WTC11 (cell line): Measurements from ENCODE around the gene ARL15. TPM values are rescaled to one million over a fixed set of nuclear protein-coding genes. Genes with fewer than 3 reads are reported as not detected.
A peak's percentile ranks its signal among the peaks of the same experiment; 100 is the strongest.

Experiments used
- ATAC-seq: fragments of 200-7000 bp; cut with Tn5 transposase; 2 replicates; pipeline ENCODE4 v1.10.0; 2021; ENCODE audit warnings: mild to moderate bottlenecking, moderate library complexity
- CTCF ChIA-PET: fragments of 300-600 bp; sonication (Branson Sonifier 250); formaldehyde crosslinking; loops from one replicate; lab custom pipeline; 2021; ENCODE audit warnings: antibody characterized with exemption; lab: Charles Lee
- POLR2A ChIA-PET: fragments of 350-600 bp; sonication (Branson Sonifier 250); formaldehyde crosslinking; loops from one replicate; lab custom pipeline; 2021; ENCODE audit warnings: antibody characterized with exemption; lab: Charles Lee
- DNase-seq: peaks from one replicate; pipeline ENCODE4 v3.0.0; 2021; ENCODE audit warnings: low spot score
- H3K27ac Mint-ChIP-seq: 2 replicates; pipeline ENCODE4 v1.8.0; 2021; ENCODE audit warnings: mixed read lengths
- H3K27me3 Mint-ChIP-seq: 2 replicates; pipeline ENCODE4 v1.8.0; 2021; ENCODE audit warnings: low read depth, mild to moderate bottlenecking, moderate library complexity, mixed read lengths
- H3K36me3 Mint-ChIP-seq: 2 replicates; pipeline ENCODE4 v1.8.0; 2021; ENCODE audit warnings: mixed read lengths
- H3K4me1 Mint-ChIP-seq: 2 replicates; pipeline ENCODE4 v1.8.0; 2022; ENCODE audit warnings: mixed read lengths
- H3K4me3 Mint-ChIP-seq: 2 replicates; pipeline ENCODE4 v1.8.0; 2021; ENCODE audit warnings: mild to moderate bottlenecking, moderate library complexity, mixed read lengths
- H3K9me3 Mint-ChIP-seq: 2 replicates; pipeline ENCODE4 v1.8.0; 2021; ENCODE audit warnings: mixed read lengths
- CBFB ChIP-seq: sonication (generic); formaldehyde crosslinking; IDR thresholded peaks from 2 replicates; pipeline ENCODE4 v1.8.1; 2022; ENCODE audit warnings: mild to moderate bottlenecking, low read depth, missing genetic modification reagents
- FOXK1 ChIP-seq: sonication (generic); formaldehyde crosslinking; IDR thresholded peaks from 2 replicates; pipeline ENCODE4 v1.8.0; 2022; ENCODE audit warnings: mild to moderate bottlenecking, moderate library complexity, missing genetic modification reagents
- GABPB1 ChIP-seq: sonication (generic); formaldehyde crosslinking; IDR thresholded peaks from 2 replicates; pipeline ENCODE4 v1.8.1; 2023; ENCODE audit warnings: mild to moderate bottlenecking, missing genetic modification reagents
- GTF2I ChIP-seq: fragments of 250-450 bp; sonication (Bioruptor Pico); conservative IDR thresholded peaks from 2 replicates; pipeline ENCODE4 v1.4.0; 2021; ENCODE audit warnings: mild to moderate bottlenecking
- KAT7 ChIP-seq: sonication (generic); formaldehyde crosslinking; IDR thresholded peaks from 2 replicates; pipeline ENCODE4 v1.8.1; 2023; ENCODE audit warnings: missing genetic modification reagents, mild to moderate bottlenecking, borderline replicate concordance
- MYBL2 ChIP-seq: sonication (generic); formaldehyde crosslinking; IDR thresholded peaks from 2 replicates; pipeline ENCODE4 v1.8.1; 2023; ENCODE audit warnings: mild to moderate bottlenecking, moderate library complexity, missing genetic modification reagents
- NFE2L1 ChIP-seq: sonication (generic); formaldehyde crosslinking; IDR thresholded peaks from 2 replicates; pipeline ENCODE4 v1.8.1; 2023; ENCODE audit warnings: missing genetic modification reagents
- NR1H2 ChIP-seq: sonication (generic); formaldehyde crosslinking; IDR thresholded peaks from 2 replicates; pipeline ENCODE4 v1.9.0; 2021; ENCODE audit warnings: mild to moderate bottlenecking, moderate library complexity, missing genetic modification reagents
- OVOL2 ChIP-seq: fragments of 250-450 bp; sonication (Bioruptor Pico); IDR thresholded peaks from 2 replicates; pipeline ENCODE4 v1.9.0; 2021; ENCODE audit warnings: mild to moderate bottlenecking, borderline replicate concordance
- SMAD3 ChIP-seq: sonication (generic); formaldehyde crosslinking; IDR thresholded peaks from 2 replicates; pipeline ENCODE4 v1.8.0; 2022; ENCODE audit warnings: missing genetic modification reagents, mild to moderate bottlenecking, borderline replicate concordance
- SOX15 ChIP-seq: fragments of 250-450 bp; sonication (Bioruptor Pico); IDR thresholded peaks from 2 replicates; pipeline ENCODE4 v1.9.0; 2021; ENCODE audit warnings: mild to moderate bottlenecking
- TP53 ChIP-seq: sonication (generic); formaldehyde crosslinking; IDR thresholded peaks from 2 replicates; pipeline ENCODE4 v1.8.1; 2023; ENCODE audit warnings: mild to moderate bottlenecking, missing genetic modification reagents
- ZBTB21 ChIP-seq: sonication (generic); formaldehyde crosslinking; IDR thresholded peaks from 2 replicates; pipeline ENCODE4 v1.8.1; 2023; ENCODE audit warnings: mild to moderate bottlenecking, missing genetic modification reagents, borderline replicate concordance
- ZNF121 ChIP-seq: sonication (generic); formaldehyde crosslinking; IDR thresholded peaks from 2 replicates; pipeline ENCODE4 v1.8.0; 2023; ENCODE audit warnings: missing genetic modification reagents
- ZNF138 ChIP-seq: sonication (generic); formaldehyde crosslinking; conservative IDR thresholded peaks from 2 replicates; pipeline ENCODE4 v1.8.1; 2022; ENCODE audit warnings: mild to moderate bottlenecking, moderate library complexity, missing genetic modification reagents
- ZNF423 ChIP-seq: fragments of 250-450 bp; sonication (Bioruptor Pico); IDR thresholded peaks from 2 replicates; pipeline ENCODE4 v2.1.2; 2022; ENCODE audit warnings: mild to moderate bottlenecking, moderate library complexity
- total RNA-seq: library from RNA; stranded (reverse); gene quantifications from 3 replicates; pipeline ENCODE4 v1.2.3, GENCODE V29; 2021
- TF ChIP-seq, protein P1 (sequence below): sonication (generic); formaldehyde crosslinking; IDR thresholded peaks from 2 replicates; pipeline ENCODE4 v1.8.1; 2023; ENCODE audit warnings: mild to moderate bottlenecking, missing genetic modification reagents
- TF ChIP-seq, protein P2 (sequence below): fragments of 250-450 bp; sonication (Bioruptor Pico); IDR thresholded peaks from 2 replicates; pipeline ENCODE4 v1.9.0; 2021; ENCODE audit warnings: mild to moderate bottlenecking
- TF ChIP-seq, protein P3 (sequence below): sonication (generic); formaldehyde crosslinking; conservative IDR thresholded peaks from 2 replicates; pipeline ENCODE4 v1.8.1; 2022; ENCODE audit warnings: mild to moderate bottlenecking, missing genetic modification reagents
- TF ChIP-seq, protein P4 (sequence below): fragments of 250-450 bp; sonication (Bioruptor Pico); IDR thresholded peaks from 2 replicates; pipeline ENCODE4 v1.9.0; 2021; ENCODE audit warnings: moderate library complexity, mild to moderate bottlenecking, inconsistent platforms, borderline replicate concordance
- TF ChIP-seq, protein P5 (sequence below): sonication (generic); formaldehyde crosslinking; IDR thresholded peaks from 2 replicates; pipeline ENCODE4 v1.8.1; 2023; ENCODE audit warnings: mild to moderate bottlenecking, moderate library complexity, missing genetic modification reagents
- TF ChIP-seq, protein P6 (sequence below): sonication (generic); formaldehyde crosslinking; IDR thresholded peaks from 2 replicates; pipeline ENCODE4 v1.8.0; 2022; ENCODE audit warnings: mild to moderate bottlenecking, missing genetic modification reagents
- TF ChIP-seq, protein P7 (sequence below): sonication (generic); formaldehyde crosslinking; IDR thresholded peaks from 2 replicates; pipeline ENCODE4 v1.8.0; 2023; ENCODE audit warnings: mild to moderate bottlenecking, missing genetic modification reagents

Gene ARL15
- total RNA-seq, 1 experiment from 2014 or later: 20.1 TPM

DNA sequence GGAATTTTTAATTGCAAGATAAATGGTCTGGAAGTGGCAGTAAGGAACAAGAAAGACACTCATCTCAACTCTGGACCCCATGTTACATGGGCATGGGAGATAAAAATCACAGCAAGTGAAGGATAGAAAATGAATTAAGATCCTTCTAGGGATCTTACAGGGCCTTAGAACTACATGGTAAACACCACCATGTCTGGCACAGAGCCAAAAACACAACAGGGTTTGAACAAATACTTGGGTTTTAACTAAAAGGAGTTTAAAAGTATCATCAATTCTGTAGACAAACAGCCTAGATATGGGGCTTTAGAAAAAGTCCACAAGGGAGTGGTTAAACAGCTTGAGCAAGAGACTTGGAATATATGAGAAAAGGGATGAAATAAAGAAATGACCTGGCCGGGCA is 366.4 kb downstream of the ARL15 start (continued):
- TF ChIP-seq ZNF138 (CRISPR knock-in tag): no peak
- TF ChIP-seq MYBL2: no peak
- no peak for TF ChIP-seq SOX15 (CRISPR knock-in tag)
- no peak for TF ChIP-seq CBFB
- no peak for TF ChIP-seq GTF2I (CRISPR knock-in tag)
- TF ChIP-seq, protein P1, sequence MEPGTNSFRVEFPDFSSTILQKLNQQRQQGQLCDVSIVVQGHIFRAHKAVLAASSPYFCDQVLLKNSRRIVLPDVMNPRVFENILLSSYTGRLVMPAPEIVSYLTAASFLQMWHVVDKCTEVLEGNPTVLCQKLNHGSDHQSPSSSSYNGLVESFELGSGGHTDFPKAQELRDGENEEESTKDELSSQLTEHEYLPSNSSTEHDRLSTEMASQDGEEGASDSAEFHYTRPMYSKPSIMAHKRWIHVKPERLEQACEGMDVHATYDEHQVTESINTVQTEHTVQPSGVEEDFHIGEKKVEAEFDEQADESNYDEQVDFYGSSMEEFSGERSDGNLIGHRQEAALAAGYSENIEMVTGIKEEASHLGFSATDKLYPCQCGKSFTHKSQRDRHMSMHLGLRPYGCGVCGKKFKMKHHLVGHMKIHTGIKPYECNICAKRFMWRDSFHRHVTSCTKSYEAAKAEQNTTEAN: no peak
- TF ChIP-seq, protein P2, sequence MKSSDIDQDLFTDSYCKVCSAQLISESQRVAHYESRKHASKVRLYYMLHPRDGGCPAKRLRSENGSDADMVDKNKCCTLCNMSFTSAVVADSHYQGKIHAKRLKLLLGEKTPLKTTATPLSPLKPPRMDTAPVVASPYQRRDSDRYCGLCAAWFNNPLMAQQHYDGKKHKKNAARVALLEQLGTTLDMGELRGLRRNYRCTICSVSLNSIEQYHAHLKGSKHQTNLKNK (CRISPR knock-in tag): no peak
- TF ChIP-seq, protein P3, sequence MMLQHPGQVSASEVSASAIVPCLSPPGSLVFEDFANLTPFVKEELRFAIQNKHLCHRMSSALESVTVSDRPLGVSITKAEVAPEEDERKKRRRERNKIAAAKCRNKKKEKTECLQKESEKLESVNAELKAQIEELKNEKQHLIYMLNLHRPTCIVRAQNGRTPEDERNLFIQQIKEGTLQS (CRISPR knock-in tag): no peak
- no peak for TF ChIP-seq NR1H2 (CRISPR knock-in tag)
- TF ChIP-seq, protein P4, sequence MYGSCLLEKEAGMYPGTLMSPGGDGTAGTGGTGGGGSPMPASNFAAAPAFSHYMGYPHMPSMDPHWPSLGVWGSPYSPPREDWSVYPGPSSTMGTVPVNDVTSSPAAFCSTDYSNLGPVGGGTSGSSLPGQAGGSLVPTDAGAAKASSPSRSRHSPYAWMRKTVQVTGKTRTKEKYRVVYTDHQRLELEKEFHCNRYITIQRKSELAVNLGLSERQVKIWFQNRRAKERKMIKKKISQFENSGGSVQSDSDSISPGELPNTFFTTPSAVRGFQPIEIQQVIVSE (CRISPR knock-in tag): no peak
- TF ChIP-seq, all 79 proteins: peak for 0

DNA sequence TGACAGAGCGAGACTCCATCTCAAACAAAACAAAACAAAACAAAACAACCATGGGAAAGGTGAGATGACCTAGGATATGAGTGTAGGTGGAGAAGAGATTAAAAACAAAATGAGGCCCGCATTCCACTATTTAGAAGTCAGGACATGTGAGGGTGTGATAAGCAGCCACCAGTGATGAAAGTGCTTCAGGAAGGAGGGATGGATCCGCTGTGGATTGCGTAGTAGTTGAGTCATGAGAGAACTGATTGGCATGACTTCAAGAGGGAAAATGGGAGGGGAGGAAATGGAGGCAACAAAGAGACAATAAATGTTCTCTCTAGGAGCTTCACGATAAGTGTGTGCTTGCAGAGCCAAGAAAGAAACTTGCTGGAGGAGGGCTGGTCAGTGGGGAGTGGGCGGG is 367.6 kb downstream of the ARL15 start:
- ATAC-seq (no peak), DNase-seq (no peak)
- TF ChIP-seq, protein P5, sequence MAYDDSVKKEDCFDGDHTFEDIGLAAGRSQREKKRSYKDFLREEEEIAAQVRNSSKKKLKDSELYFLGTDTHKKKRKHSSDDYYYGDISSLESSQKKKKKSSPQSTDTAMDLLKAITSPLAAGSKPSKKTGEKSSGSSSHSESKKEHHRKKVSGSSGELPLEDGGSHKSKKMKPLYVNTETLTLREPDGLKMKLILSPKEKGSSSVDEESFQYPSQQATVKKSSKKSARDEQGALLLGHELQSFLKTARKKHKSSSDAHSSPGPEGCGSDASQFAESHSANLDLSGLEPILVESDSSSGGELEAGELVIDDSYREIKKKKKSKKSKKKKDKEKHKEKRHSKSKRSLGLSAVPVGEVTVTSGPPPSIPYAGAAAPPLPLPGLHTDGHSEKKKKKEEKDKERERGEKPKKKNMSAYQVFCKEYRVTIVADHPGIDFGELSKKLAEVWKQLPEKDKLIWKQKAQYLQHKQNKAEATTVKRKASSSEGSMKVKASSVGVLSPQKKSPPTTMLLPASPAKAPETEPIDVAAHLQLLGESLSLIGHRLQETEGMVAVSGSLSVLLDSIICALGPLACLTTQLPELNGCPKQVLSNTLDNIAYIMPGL (CRISPR knock-in tag): no peak
- no peak for TF ChIP-seq FOXK1 (CRISPR knock-in tag)
- TF ChIP-seq ZNF121 (CRISPR knock-in tag): no peak
- TF ChIP-seq SMAD3 (CRISPR knock-in tag): no peak
- no peak for TF ChIP-seq SOX15 (CRISPR knock-in tag)
- TF ChIP-seq OVOL2 (CRISPR knock-in tag): no peak
- no peak for TF ChIP-seq NFE2L1 (CRISPR knock-in tag)
- no peak for TF ChIP-seq GABPB1 (CRISPR knock-in tag)
- no peak for TF ChIP-seq ZNF423 (CRISPR knock-in tag)
- TF ChIP-seq KAT7: no peak
- TF ChIP-seq, protein P6, sequence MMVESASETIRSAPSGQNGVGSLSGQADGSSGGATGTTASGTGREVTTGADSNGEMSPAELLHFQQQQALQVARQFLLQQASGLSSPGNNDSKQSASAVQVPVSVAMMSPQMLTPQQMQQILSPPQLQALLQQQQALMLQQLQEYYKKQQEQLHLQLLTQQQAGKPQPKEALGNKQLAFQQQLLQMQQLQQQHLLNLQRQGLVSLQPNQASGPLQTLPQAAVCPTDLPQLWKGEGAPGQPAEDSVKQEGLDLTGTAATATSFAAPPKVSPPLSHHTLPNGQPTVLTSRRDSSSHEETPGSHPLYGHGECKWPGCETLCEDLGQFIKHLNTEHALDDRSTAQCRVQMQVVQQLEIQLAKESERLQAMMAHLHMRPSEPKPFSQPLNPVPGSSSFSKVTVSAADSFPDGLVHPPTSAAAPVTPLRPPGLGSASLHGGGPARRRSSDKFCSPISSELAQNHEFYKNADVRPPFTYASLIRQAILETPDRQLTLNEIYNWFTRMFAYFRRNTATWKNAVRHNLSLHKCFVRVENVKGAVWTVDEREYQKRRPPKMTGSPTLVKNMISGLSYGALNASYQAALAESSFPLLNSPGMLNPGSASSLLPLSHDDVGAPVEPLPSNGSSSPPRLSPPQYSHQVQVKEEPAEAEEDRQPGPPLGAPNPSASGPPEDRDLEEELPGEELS (CRISPR knock-in tag): no peak
- TF ChIP-seq ZNF138 (CRISPR knock-in tag): no peak
- no peak for TF ChIP-seq ZBTB21
- TF ChIP-seq TP53: no peak
- TF ChIP-seq, protein P7, sequence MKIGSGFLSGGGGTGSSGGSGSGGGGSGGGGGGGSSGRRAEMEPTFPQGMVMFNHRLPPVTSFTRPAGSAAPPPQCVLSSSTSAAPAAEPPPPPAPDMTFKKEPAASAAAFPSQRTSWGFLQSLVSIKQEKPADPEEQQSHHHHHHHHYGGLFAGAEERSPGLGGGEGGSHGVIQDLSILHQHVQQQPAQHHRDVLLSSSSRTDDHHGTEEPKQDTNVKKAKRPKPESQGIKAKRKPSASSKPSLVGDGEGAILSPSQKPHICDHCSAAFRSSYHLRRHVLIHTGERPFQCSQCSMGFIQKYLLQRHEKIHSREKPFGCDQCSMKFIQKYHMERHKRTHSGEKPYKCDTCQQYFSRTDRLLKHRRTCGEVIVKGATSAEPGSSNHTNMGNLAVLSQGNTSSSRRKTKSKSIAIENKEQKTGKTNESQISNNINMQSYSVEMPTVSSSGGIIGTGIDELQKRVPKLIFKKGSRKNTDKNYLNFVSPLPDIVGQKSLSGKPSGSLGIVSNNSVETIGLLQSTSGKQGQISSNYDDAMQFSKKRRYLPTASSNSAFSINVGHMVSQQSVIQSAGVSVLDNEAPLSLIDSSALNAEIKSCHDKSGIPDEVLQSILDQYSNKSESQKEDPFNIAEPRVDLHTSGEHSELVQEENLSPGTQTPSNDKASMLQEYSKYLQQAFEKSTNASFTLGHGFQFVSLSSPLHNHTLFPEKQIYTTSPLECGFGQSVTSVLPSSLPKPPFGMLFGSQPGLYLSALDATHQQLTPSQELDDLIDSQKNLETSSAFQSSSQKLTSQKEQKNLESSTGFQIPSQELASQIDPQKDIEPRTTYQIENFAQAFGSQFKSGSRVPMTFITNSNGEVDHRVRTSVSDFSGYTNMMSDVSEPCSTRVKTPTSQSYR: no peak
- Mint-ChIP-seq H3K27me3 (no peaks in the 10 kb centered on the region), H3K9me3 (peaks cover 5% of the 10 kb centered on the region), H3K4me1 (peaks cover 32% of the 10 kb centered on the region), H3K36me3 (no peaks in the 10 kb centered on the region; the same call in 1 of the 2 replicates), H3K27ac (peak overlapping the region; percentile 58; the same call in 1 of the 2 replicates), H3K4me3 (no peak overlapping the region)
- POLR2A ChIA-PET: no interaction called here
- CTCF ChIA-PET: no interaction called here
